ENCODE data around the gene UNKL. TPM values are rescaled to one million over a fixed set of nuclear protein-coding genes. Genes with fewer than 3 reads are reported as not detected.
A peak's percentile ranks its signal among the peaks of the same experiment; 100 is the strongest.

The UNKL gene
- total RNA-seq, 1 experiment from 2014 or later: 32.0 TPM

- Histone ChIP-seq H2BK120ac (ENCODE audit: low read depth, low read length, poor library complexity, severe bottlenecking) (no peak overlapping the region), H3K56ac (ENCODE audit: insufficient read length, low read depth, low read length) (no peak overlapping the region), H3K4me1 (ENCODE audit: insufficient read depth, low read length) (no peaks in the 10 kb centered on the region), H2AFZ (ENCODE audit: low read length) (no peak overlapping the region), H3K9ac (ENCODE audit: extremely low read depth, insufficient read length, low read length) (no peak overlapping the region), H3K27me3 (ENCODE audit: insufficient read depth, low read length) (no peaks in the 10 kb centered on the region), H3K4ac (ENCODE audit: low read depth, low read length) (no peak overlapping the region), H3K14ac (ENCODE audit: insufficient read depth, low read length) (no peak overlapping the region), H4K91ac (ENCODE audit: insufficient read length, low read depth, low read length) (no peak overlapping the region), H3K23ac (ENCODE audit: insufficient read length, low read depth, low read length) (no peak overlapping the region), H3K9me3 (ENCODE audit: control insufficient read depth, low read depth, low read length) (no peaks in the 10 kb centered on the region), H2BK5ac (ENCODE audit: insufficient read length, low read length) (no peak overlapping the region), H2AK5ac (ENCODE audit: insufficient read length, low read length) (no peak overlapping the region), H3K4me2 (ENCODE audit: insufficient read depth, insufficient read length, low read length) (no peak overlapping the region), H4K20me1 (ENCODE audit: control insufficient read depth, insufficient read depth, insufficient read length) (peaks cover 2% of the 10 kb centered on the region), H3K18ac (ENCODE audit: insufficient read length, low read depth, low read length) (no peak overlapping the region), H3K79me2 (ENCODE audit: insufficient read depth, low read length) (no peaks in the 10 kb centered on the region), H2BK12ac (ENCODE audit: insufficient read length, low read depth, low read length) (no peak overlapping the region), H2BK15ac (ENCODE audit: low read depth, low read length) (no peak overlapping the region), H3T11ph (ENCODE audit: low read length) (no peak overlapping the region), H2BK20ac (ENCODE audit: low read depth, low read length, poor library complexity, severe bottlenecking) (no peak overlapping the region), H3K27ac (ENCODE audit: insufficient read length, low read depth, low read length) (no peak overlapping the region), H3K79me1 (ENCODE audit: insufficient read depth, low read depth, low read length, poor library complexity, severe bottlenecking) (no peaks in the 10 kb centered on the region), H4K5ac (ENCODE audit: insufficient read length, low read depth, low read length) (no peak overlapping the region), H3K23me2 (ENCODE audit: insufficient read length, low read depth, low read length, poor library complexity, severe bottlenecking) (no peaks in the 10 kb centered on the region), H4K8ac (replicated peaks; ENCODE audit: insufficient read length, low read depth, low read length) (no peak overlapping the region)
- Mint-ChIP-seq H3K9me3 (no peaks in the 10 kb centered on the region), H3K27me3 (ENCODE audit: low read depth) (peaks cover 1% of the 10 kb centered on the region; the same call in 1 of the 2 replicates), H3K4me3 (no peak overlapping the region), H3K36me3 (ENCODE audit: insufficient read depth in 1 of 3, low read depth in 3 of 3) (peaks cover 0 to 32% (median 31%) of the 10 kb centered on the region in 3 experiments; a peak in 5 of 7 replicates), H3K27ac (peak overlapping the region in 1 of 3 experiments; percentile 77; a peak in 1 of 7 replicates), H3K4me1 (no peaks in the 10 kb centered on the region)
- WGBS (ENCODE audit: extremely low coverage, insufficient read length, low lambda C conversion rate): no CpG with 5 or more reads among the region's 25 CpGs
- TF ChIP-seq CTCF (conservative IDR thresholded peaks at IDR 0.05): no peak
- no peak for DNase-seq
Observed at GRCh38 chr16:1449201-1449788, 34.8 kb upstream of the UNKL start.
